UCSD-AML1 (cell line): Measurements from ENCODE around the gene KRTAP10-6.
"Not testable (repeated sequence)": the region's sequence is repeated elsewhere in the genome, so short reads cannot be mapped to it uniquely, and the experiment has no call there.

Experiments used
- DNase-seq: peaks from one replicate; lab custom pipeline; 2025; ENCODE audit not compliant: unreplicated experiment; lab: John Stamatoyannopoulos, UW

KRTAP10-6 gene

DNA sequence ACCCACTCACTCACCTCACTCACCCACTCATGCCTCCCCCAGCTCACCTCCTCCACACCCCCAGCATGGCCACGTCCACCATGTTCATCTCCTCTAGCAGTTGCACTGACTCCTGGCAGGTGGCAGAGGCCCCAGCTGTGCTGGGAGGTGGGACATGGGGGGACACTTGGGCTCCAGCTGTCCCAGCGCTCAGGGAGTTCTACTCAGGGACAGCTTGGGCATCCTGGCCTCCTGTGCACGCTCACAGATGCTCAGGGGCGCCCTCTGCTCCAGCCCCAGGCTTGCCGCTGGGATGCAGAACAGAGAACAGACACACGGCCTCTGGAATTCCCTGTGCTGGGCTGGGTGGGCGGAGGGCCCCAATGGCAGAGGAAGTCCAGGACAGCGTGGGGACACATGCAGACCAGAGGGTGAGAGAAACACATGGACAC is 24.8 kb upstream of the KRTAP10-6 start:
- no peak for DNase-seq

DNA sequence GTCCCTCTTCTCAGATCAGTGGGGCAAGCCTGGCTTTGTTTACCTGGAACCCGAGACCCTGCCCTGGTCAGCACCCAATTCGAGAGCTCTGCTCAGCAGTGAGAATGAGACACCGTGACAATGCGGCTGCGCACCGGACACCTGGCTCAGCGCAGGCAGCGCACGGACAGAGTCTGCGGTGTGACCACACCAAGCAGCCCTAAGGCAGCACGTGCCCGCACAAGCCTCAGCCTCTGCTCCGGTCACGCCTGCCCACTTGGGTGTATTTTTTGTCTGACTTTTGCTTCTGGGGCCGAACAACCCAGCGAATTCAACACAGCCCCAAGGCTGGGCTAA is 24.3 kb upstream of the KRTAP10-6 start:
- DNase-seq: no peak

DNA sequence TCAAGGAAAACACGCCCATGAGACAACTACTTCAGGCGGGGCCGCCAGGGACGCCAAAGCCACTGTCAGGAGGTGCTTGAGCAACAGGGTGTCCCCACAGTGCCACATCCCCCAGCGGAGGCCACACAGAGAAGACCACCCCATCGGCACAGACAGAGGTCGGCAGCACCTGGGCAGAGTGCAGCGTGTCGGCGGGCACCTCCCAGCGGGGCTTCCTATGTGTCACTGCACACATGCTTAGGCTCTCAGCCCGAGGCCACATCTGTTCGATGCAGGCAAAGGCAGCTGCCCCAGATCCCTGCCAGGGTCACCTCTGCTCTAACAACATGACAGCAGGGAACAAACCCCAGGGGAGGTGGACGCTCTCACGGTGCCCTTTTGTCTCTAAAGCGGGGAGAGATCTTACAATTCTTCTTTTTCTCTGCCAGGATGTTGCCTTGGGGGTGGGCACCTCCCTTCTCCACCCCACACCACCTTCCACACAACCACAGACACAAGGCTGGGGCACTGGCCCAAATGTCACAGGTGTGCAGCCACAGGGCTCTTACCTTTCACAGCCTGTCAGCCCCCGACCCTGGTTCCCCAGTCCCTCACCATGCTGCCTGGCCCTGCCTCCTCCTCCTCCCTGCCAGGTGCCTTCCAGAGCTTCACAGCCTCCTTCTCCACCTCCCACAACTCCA is 23.7 kb upstream of the KRTAP10-6 start:
- no peak for DNase-seq

DNA sequence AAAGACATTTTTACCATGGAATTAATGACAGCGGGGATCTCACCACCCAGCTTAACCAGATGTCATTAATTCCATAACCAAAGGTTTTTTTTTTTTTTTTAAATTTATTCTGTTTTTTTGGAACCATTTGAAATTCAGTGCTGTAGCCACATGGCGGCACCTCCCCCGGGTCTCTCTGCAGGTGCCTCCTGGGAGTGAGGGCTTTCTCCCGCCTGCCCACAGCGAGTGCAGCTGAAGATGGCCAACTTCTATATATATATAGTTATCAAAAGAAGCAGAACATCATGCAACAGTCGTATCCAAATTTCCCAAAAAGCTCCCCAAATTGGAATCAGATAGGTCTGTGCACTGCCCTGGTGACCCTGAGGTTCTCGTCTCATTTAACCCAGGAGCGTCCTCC is 23.2 kb upstream of the KRTAP10-6 start:
- no peak for DNase-seq

DNA sequence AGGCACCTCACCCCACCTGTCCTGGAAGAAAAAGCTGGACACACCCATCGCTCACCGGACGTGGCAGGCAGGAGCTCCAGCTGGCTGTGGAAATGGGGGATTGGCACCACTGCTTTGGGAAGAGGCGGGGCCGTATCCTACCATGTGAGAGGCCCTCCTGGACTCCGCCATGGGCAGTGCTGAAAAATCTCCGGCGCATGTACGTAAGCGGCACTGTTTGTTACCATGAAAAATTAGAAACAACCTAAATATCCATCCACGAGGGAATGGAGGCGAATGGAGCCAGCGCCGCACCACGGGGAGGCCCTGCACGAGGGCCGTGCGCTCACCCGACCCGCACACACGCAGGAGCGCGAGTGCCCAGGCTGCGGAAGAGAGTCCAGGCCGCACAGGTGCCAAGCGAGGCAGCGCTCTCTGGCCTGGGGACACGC is 22.7 kb upstream of the KRTAP10-6 start:
- DNase-seq: no peak

DNA sequence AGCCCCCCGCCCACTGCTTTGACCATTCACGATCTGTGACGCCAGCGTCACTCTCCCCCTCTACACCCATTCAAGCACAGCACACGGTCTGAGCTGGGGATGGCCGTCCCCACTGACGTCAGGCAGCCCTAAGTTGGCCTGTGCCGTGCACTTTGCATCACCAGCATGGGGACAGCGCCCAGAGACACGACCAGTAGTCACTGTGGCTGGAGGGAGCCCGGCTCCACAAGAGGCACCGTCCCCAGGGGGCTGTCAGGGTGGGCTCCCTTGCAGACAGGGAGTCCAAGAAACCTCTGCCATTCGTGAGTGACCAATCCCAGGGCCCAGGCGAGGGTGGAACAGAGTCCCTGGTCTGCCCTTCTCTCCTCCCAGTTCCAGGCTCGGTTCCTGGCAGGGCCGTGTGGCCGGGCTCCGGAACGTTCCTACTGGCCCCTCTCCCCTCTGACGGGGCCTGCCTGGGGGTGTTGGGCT is 21.9 kb upstream of the KRTAP10-6 start:
- DNase-seq: no peak

DNA sequence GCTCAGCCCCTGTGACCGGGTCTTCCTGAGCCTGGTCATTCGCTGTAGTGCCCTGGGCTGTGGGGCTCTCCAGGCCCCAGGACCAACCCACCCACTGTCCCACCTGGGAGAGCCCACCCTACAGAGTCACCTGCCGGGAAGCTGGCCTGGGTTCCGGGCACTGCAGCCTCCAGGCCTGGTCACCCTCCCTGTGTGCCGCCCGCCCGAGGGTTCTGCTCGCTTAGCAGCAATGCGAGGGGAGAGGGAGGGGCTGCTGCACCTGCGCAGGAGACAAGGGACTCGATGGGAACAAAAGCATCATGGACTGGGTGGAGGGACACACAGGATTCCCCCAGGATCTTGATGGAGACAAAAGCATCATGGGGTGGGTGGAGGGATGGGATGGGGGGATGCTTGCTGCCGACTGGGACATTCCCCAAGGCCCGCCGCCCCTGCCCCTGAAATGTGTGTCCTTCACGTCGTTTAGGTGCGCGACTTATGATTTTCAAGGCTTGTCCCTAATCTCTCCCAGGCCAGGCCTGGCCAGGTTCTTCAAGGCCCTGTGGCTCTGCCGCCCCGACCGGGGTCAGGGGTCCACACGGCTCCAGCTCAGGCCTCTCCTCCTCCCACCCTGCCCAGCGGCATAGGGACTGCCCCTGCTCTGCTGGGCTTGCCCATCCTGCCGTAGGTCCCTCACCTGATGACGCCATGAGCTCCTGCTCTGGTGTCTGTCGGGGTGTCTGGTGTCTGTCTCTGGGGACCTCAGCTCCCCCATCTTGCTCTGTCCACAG is 21.3 kb upstream of the KRTAP10-6 start:
- no peak for DNase-seq

DNA sequence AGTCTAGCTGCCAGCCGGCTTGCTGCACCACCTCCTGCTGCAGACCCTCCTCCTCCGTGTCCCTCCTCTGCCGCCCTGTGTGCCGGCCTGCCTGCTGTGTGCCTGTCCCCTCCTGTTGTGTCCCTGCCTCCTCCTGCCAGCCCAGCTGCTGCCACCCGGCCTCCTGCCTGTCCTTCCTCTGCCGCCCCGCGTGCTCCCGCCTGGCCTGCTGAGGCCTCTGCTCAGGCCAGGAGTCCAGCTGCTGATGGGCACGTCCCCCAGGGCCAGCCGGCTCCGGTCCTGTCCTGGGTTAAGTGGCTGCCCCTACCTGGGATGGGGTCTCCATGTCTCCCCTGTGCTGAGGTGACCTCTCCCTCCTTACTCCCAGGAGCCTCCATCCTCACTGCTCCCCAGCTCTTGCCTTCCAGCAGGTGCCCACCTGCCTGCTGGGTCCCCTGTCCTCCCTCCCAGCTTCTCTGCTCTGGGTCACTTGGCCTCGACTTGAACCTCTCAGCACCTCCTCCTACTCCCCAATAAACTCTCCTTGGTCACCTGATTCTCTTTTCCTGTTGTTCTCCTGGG is 20.4 kb upstream of the KRTAP10-6 start:
- no peak for DNase-seq

DNA sequence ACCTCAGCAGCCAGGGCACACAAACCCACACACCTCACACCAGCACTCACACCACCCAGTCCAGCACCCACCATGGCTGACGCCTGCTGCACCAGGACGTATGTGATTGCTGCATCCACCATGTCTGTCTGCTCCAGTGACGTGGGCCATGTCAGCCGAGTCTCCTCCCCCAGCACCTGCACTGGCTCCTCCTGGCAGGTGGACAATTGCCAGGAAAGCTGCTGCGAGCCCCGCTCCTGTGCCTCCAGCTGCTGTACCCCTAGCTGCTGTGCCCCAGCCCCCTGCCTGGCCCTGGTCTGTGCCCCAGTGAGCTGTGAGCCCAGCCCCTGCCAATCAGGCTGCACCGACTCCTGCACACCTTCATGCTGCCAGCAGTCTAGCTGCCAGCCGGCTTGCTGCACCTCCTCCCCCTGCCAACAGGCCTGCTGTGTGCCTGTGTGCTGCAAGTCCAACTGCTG is 19.8 kb upstream of the KRTAP10-6 start, which contains the start of gene KRTAP10-8:
Gene KRTAP10-8 (plus strand): TSS at position 51 of the 458 bp plus-strand sequence. CDS start 22 bp downstream, at position 73.
- no peak for DNase-seq

DNA sequence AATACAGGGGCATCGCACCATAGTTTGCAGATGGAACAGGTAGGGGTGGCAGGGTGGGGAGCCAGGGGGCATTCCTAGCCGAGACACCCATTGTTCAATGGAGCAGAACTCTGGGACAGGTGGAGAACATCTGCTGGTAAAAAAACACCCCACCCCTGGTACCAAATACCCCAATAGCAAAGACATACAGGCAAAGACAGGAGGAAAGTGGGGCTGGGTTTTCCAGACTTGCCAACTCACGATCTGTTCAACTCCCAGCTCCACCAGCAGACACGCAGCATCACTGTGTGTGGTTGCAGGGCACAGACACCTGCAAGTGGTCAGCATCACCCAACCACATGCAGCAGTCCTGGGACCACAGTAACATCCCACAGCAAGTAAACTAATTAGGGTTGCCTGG is 19.2 kb upstream of the KRTAP10-6 start:
- DNase-seq: no peak

DNA sequence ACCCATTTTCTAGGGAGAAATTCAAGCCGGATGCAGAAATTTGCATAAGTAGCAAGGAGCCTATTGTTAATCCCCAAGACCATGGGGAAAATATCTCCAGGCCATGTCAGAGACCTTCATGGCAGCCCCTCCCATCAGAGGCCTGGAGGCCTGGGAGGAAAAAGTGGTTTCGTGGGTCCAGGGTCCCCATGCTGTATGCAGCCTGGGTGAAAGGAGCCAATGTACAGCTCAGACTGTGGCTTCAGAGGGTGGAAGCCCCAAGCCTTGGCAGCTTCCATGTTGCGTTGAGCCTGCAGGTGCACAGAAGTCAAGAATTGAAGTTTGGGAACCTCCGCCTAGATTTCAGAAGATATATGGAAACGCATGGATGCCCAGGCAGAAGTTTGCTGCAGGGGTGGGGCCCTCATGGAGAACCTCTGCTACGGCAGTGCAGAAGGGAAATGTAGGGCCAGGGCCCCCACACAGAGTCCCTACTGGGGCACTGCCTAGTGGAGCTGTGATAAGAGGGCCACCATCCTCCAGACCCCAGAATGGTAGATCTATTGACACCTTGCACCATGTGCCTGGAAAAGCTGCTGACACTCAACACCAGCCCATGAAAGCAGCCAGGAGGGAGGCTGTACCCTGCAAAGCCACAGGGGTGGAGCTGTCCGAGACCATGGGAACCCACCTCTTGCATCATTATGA is 18.0 kb upstream of the KRTAP10-6 start:
- DNase-seq: not testable (repeated sequence)

DNA sequence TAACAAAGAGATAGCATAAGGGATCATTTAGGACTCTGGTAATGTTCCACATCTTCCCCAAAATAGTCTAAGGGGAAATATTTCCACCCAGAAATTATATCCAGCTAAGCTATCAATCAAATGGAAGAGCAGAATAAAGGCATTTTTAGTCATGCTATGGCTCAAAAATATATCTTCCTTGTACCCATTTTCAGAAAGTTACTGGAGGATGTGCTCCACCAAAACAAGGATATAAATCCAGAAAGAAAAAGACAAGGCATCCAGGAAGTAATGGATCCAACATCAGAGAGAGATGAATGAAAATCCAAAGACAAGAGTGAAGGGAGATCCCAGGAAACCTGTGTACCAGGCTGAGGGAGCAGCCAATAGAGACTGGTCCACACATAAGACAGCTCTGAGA is 16.9 kb upstream of the KRTAP10-6 start:
- DNase-seq: no peak

DNA sequence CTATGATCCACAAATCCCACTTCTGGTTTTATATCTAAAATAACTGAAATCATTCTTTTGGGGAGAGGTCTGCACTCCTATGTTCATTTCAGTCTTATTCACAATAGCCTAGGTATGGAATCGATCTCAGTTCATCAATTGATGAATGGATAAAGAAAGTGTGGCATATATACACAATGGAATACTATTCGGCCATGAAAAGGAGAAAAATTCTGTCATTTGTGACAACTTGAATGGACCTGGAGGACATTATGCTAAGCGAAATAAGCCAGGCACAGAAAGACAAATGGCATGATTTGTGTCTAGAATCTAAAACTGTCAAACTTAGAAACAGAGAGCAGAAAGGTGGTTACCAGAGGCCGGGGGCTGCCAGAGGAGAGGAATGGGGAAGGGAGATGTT is 14.2 kb upstream of the KRTAP10-6 start:
- no peak for DNase-seq

DNA sequence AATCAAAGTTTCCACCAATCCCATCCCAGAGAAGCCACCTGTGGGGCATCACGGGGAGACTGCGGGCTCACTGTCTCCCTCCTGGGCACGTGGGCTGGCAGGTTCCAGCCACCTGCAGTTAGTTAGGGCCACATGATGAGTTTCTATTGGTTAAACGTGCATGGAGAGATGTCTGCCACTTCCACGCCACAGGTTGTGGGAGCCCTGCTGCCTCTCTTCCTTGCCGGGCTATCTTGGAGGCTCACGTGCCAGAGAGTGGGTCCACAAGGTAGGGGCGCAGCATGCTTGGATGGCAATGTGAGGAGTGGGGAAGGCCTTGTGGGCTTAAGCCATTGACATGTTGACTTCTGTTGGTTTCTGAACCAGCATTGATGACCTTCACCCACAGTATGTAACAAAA is 11.6 kb upstream of the KRTAP10-6 start:
- no peak for DNase-seq

DNA sequence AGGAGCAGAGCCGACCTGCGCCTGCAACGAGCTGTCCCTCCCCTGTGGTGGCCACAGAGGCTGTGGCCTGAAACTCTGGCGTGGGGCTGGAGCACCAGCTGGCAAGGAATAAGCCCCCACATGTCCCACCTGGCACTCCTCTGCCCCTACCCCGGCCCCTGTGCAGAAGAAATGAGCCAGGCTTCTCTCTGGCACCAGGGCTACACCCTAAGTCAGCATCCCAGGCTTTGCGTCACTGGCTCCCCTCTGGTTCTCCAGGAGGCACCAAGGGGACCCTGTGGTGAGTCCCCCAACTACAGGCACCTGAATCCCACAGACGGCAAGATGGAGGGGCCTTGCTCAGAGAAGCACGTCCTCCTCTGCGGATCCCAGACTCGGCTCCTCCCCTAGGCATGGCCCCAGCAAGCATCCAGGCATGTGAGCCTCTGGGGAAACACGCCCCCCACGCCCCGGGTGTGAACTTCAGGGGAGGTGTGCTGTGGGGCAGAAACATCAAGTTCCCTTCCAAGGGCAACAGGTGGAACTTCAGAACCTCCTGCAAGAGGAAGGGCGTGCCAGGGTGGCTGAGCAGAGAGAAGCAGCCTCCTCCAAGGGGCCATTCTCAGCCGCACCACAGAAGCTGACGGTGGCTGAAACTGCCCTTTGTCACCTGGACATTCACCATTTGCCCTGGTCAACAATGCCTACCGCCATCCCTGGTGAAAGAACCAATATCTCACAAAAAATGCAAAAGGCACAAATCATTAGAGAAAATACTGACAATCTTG is 11.0 kb upstream of the KRTAP10-6 start:
- no peak for DNase-seq

DNA sequence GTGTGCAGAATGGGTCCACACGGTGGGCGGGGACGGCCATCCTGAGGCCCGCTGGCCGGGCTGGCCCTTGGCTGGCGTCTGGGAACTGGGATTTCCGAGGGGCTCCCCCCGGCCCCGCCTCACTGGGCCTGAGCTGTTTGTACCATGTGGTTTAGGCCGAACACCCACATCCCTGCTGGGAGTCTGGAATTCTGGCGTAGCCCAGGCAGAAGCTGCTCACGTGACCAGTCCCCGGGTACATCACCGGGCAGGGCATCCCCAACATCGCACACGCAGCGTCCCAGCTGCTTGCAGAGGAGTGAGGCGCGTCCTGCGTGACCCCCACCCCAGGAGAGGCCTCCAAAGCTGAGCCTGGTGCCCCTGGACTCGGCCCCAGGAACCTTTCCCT is 10.2 kb upstream of the KRTAP10-6 start:
- no peak for DNase-seq

DNA sequence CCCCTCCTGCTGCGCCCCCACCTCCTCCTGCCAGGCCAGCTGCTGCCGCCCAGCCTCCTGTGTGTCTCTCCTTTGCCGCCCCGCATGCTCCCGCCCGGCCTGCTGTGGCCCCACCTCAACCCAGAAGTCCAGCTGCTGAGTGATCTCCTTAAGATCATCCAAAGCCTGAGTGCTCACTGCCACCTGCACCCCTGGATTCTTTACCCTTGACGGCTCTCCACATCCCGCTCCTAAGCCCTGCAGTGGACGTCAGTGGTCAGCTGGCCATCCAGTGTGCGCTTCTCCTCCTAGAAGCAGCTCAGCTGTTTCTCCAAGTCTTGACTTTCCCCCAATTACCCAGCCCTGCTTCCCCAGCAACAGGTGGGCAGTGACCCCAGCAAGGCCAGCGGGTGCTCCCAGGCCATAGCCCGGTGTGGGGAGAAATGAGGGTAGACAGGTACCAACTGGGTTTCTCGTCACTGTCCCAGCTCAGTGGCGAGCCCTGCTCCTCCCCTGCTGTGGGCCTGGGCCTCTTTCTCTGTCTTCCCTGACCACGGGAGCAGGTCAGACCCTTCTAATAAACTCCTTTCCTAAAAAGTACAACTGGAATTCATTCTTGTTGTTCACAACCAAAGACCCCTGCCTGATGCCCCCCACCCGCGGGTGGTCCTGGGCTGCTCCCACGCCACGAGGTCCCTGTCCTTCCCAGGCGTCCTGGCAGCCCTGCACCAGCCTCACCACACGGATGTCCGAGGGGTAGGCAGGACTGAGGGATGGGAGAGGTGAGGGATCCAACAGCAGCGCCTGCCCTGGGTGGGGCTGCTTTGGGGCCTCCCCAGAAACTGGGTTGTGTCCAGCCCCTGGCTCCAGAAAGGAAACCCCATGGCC is 9.5 kb upstream of the KRTAP10-6 start:
- DNase-seq: no peak

DNA sequence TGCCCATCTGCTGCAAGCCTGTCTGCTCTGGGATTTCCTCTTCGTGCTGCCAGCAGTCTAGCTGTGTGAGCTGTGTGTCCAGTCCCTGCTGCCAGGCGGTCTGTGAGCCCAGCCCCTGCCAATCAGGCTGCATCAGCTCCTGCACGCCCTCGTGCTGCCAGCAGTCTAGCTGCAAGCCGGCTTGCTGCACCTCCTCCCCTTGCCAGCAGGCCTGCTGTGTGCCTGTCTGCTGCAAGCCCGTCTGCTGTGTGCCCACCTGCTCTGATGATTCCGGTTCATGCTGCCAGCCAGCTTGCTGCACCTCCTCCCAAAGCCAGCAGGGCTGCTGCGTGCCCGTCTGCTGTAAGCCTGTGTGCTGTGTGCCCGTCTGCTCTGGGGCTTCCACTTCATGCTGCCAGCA is 8.8 kb upstream of the KRTAP10-6 start:
- not testable (repeated sequence) for DNase-seq

DNA sequence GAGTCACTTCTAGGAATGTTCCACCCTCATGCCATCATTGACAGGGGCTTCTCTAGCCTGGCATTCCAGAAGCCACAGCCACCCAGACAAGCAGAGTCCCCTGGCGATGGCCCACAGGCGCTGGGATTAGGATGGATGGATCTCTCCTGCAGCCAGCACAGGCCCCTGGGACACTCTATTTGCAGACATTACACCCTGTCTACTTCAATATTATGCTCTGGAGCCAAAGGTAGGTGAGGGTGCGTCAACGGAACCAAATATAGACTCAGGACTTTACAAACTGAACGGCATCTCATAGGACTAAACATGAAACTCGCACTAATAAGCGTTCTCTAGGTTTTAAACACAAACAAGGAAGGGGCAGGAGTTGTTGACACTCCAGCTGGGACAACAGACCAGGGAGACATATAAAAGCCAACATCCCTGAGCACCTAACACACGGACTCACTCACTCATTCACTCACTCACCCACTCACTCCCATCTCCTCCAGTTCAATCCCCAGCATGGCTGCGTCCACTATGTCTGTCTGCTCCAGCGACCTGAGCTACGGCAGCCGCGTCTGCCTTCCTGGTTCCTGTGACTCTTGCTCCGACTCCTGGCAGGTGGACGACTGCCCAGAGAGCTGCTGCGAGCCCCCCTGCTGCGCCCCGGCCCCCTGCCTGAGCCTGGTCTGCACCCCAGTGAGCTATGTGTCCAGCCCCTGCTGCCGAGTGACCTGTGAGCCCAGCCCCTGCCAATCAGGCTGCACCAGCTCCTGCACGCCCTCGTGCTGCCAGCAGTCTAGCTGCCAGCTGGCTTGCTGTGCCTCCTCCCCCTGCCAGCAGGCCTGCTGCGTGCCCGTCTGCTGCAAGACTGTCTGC is 8.0 kb upstream of the KRTAP10-6 start, which contains the start of gene KRTAP10-7:
Gene KRTAP10-7 (plus strand): TSS at position 480 of the 861 bp plus-strand sequence. CDS start 25 bp downstream, at position 505.
- DNase-seq: not testable (repeated sequence)
